ENCODE measurements around the gene SMARCC2. TPM values are rescaled to one million over a fixed set of nuclear protein-coding genes. Genes with fewer than 3 reads are reported as not detected.

The SMARCC2 gene
- total and polyA plus RNA-seq, 12 donors: 16.2 to 81.9 (median 60.7) TPM

DNA sequence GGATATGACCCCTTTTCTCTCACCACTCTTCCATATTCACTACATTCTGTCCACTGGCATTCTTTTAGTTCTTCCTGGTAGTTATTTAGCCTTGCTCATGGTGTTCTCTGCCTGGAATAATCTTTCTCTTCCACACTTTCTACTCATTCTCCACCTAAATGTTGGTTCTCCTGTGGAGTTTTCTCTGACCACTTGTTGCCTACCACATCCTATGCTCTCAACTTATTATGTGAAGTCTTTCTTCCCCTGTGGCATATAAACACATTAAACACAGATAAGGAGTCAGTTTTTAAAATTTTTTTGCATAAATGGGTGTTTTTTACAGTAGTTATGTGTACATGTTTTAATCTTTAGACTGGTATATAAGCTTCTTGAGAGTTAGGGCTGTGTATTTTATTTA is 3.3 kb upstream of the SMARCC2 start:
- ATAC-seq: no peak
- peaks cover 6 to 30% (median 20%) of the 10 kb centered on the region in 9 donors for H3K4me1 ChIP-seq
- H3K27ac ChIP-seq: no peak overlapping the region
- intact Hi-C loops (cut with DNase I): loop anchor here in 5 of 10 donors (2.0 to 10.0 kb wide), 4 partner anchors 32 to 275 kb away; partner anchors contain the start of genes SPRYD4 (in 2 of the 5) and NABP2 (in 1 of the 5)
- H3K4me3 ChIP-seq: no peak overlapping the region
- DNase-seq: no peak
- no peak for TF ChIP-seq CTCF (IDR thresholded peaks at IDR 0.05)
- no peaks in the 10 kb centered on the region for H3K27me3 ChIP-seq
- H3K9me3 ChIP-seq: no peaks in the 10 kb centered on the region
- no peaks in the 10 kb centered on the region for H3K36me3 ChIP-seq

- Histone ChIP-seq H3K27me3 (no peaks in the 10 kb centered on the region), H3K9me3 (no peaks in the 10 kb centered on the region), H3K4me3 (peak overlapping the region; percentile 48 to 92 (median 86)), H3K27ac (peak overlapping the region in 9 of 10 donors; percentile 83 to 95 (median 92)), H3K4me1 (peaks cover 6 to 39% (median 27%) of the 10 kb centered on the region in 9 donors), H3K36me3 (peaks cover 0 to 16% (median 3%) of the 10 kb centered on the region in 9 donors)
- DNase-seq (no peak), ATAC-seq (no peak)
- intact Hi-C loops (cut with DNase I): loop anchor here in 3 of 10 donors (2.0 to 10.0 kb wide), 4 partner anchors 34 to 277 kb away; partner anchors contain the start of genes SPRYD4 (in 2 of the 3) and NABP2 (in 1 of the 3)
- WGBS, 2 donors: 26% methylated on average over 9 of the region's 9 CpGs
- no peak for TF ChIP-seq CTCF (IDR thresholded peaks at IDR 0.05)
Observed at GRCh38 chr12:56190695-56191155, 1.4 kb upstream of the SMARCC2 start.

GRCh38 chr12:56189918-56190694 is 823 bp upstream of the SMARCC2 start:
- Histone ChIP-seq H3K4me1 (peaks cover 6 to 39% (median 27%) of the 10 kb centered on the region in 9 donors), H3K9me3 (no peaks in the 10 kb centered on the region), H3K27ac (peak overlapping the region; percentile 78 to 95 (median 92)), H3K4me3 (peak overlapping the region; percentile 48 to 92 (median 86)), H3K36me3 (peaks cover 0 to 22% (median 9%) of the 10 kb centered on the region in 9 donors), H3K27me3 (no peaks in the 10 kb centered on the region)
- 1 to 2% methylated on average over 42 of the region's 42 CpGs for WGBS, 2 donors
- intact Hi-C loops (cut with DNase I): loop anchor here (1.0 to 10.0 kb wide), 15 partner anchors 29 to 277 kb away; partner anchors contain the start of genes ESYT1 (in 2 of the 10), NABP2 (in 2 of the 10), SPRYD4 (in 2 of the 10) and ZC3H10 (in 2 of the 10)
- TF ChIP-seq CTCF (IDR thresholded peaks at IDR 0.05): no peak
- ATAC-seq (peak; percentile 36 to 83 (median 69)), DNase-seq (peak; percentile 74 to 81)

DNA sequence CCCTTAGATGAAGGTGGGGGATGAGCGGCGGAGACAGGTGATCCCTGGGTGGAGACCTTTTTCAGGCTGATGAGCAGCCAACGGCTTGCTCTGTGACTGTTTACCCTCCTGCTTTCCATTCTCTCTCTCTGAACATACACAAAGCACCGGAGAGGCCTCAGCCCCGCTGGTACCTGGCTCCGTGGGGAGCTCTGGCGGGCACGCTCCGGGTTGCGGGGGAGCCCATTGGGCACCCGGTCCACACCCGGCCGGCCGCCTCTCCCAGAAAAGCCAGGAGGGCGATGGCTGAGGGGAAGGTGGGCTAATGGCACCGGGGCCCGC is 545 bp downstream of the SMARCC2 start:
- TF ChIP-seq CTCF (IDR thresholded peaks at IDR 0.05): no peak
- Histone ChIP-seq H3K4me1 (peaks cover 6 to 39% (median 27%) of the 10 kb centered on the region in 9 donors), H3K27me3 (no peaks in the 10 kb centered on the region), H3K9me3 (no peaks in the 10 kb centered on the region), H3K36me3 (peaks cover 0 to 36% (median 23%) of the 10 kb centered on the region in 9 donors), H3K27ac (peak overlapping the region; percentile 57 to 95 (median 92)), H3K4me3 (peak overlapping the region; percentile 61 to 92 (median 86))
- WGBS, 2 donors: 1 to 3% methylated on average over 15 to 17 of the region's 17 CpGs
- peak in 3 of 8 donors; percentile 0 to 32 (median 1) for ATAC-seq
- intact Hi-C loops (cut with DNase I): loop anchor here (1.0 to 10.0 kb wide), 13 partner anchors 28 to 144 kb away; partner anchors contain the start of genes ESYT1 (in 2 of the 10), ZC3H10 (in 2 of the 10), MYL6B (in 1 of the 10) and NABP2 (in 1 of the 10)
- no peak for DNase-seq

All from heart right ventricle (tissue), 16 donors.